ENCODE measurements around the gene GPA33.

DNA sequence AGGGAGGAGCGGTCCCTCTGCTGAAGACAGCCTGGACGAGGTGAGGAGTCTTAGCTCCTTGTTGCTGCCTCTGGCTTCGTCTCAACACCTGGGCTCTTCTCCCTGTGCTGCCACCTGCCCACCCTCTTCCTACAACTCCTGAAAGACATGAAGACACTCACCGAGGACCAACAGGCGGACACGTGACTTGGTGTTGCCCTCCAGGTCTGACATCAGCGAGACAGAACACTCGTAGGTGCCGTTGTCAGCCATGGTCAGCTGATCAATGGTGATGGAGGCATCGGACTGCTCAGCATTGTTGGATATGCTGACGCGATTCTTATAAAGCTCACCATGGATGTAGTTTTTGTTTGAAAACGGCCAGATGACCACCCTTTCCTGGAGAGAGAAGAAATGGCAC is 21.4 kb downstream of the GPA33 start:
- TF ChIP-seq POLR2A (IDR thresholded peaks at IDR 0.05) (no peak), POLR2AphosphoS5 (IDR thresholded peaks at IDR 0.05) (no peak)
- TF ChIP-seq, protein P1, sequence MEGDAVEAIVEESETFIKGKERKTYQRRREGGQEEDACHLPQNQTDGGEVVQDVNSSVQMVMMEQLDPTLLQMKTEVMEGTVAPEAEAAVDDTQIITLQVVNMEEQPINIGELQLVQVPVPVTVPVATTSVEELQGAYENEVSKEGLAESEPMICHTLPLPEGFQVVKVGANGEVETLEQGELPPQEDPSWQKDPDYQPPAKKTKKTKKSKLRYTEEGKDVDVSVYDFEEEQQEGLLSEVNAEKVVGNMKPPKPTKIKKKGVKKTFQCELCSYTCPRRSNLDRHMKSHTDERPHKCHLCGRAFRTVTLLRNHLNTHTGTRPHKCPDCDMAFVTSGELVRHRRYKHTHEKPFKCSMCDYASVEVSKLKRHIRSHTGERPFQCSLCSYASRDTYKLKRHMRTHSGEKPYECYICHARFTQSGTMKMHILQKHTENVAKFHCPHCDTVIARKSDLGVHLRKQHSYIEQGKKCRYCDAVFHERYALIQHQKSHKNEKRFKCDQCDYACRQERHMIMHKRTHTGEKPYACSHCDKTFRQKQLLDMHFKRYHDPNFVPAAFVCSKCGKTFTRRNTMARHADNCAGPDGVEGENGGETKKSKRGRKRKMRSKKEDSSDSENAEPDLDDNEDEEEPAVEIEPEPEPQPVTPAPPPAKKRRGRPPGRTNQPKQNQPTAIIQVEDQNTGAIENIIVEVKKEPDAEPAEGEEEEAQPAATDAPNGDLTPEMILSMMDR (IDR thresholded peaks at IDR 0.05 in 8 of 11, conservative IDR thresholded peaks at IDR 0.05 in 3 of 11) = no peak
